H54 (cell line): ENCODE measurements around the gene AP4M1.
A peak's percentile ranks its signal among the peaks of the same experiment; 100 is the strongest.

Experiments used
- DNase-seq: peaks from one replicate; pipeline ENCODE4 v3.0.0; 2011; ENCODE audit warnings: low spot score, mixed read lengths; ENCODE audit not compliant: insufficient read length
- FAIRE-seq: peaks from 3 replicates; lab custom pipeline; 2011; peaks lifted over from hg19 to GRCh38; lab: Jason Lieb, UNC
- POLR2A ChIP-seq: IDR thresholded peaks from 2 replicates; pipeline ENCODE4 v1.6.1; 2011; ENCODE audit warnings: low read depth, mild to moderate bottlenecking, low read length

The AP4M1 gene

GRCh38 chr7:100107125-100107737 is 5.8 kb downstream of the AP4M1 start:
- DNase-seq = no peak
- no peak for TF ChIP-seq POLR2A
- FAIRE-seq = no peak

- FAIRE-seq (no peak), DNase-seq (no peak)
- TF ChIP-seq POLR2A = no peak
These were observed 6.4 kb downstream of the AP4M1 start for GRCh38 chr7:100107890-100108289.

GRCh38 chr7:100109521-100110163 is 8.2 kb downstream of the AP4M1 start:
- FAIRE-seq (no peak), DNase-seq (no peak)
- TF ChIP-seq POLR2A = no peak

- TF ChIP-seq POLR2A = no peak
- no peak for FAIRE-seq
- no peak for DNase-seq
These were observed 9.7 kb downstream of the AP4M1 start for GRCh38 chr7:100111156-100111555.

GRCh38 chr7:100111914-100112313 is 10.5 kb downstream of the AP4M1 start:
- FAIRE-seq (no peak), DNase-seq (no peak)
- TF ChIP-seq POLR2A = no peak

- FAIRE-seq (no peak), DNase-seq (no peak)
- no peak for TF ChIP-seq POLR2A
These were observed 13.6 kb downstream of the AP4M1 start for GRCh38 chr7:100115026-100115425.

- no peak for TF ChIP-seq POLR2A
- DNase-seq (no peak), FAIRE-seq (no peak)
These were observed 17.1 kb downstream of the AP4M1 start for GRCh38 chr7:100118388-100119071.

- peak; percentile 89 for TF ChIP-seq POLR2A
- FAIRE-seq = no peak
- DNase-seq = peak; percentile 93
These were observed 17.9 kb downstream of the AP4M1 start, which contains the start of the genes CNPY4 and TAF6 for GRCh38 chr7:100119072-100119969. Gene CNPY4 (plus strand): TSS chr7:100119634. CDS start chr7:100119745, 111 bp downstream. Gene TAF6 (minus strand): TSS chr7:100119358. CDS start chr7:100114209, 5,149 bp downstream.

- peak; percentile 77 for DNase-seq
- no peak for FAIRE-seq
- TF ChIP-seq POLR2A = no peak
These were observed 18.7 kb downstream of the AP4M1 start for GRCh38 chr7:100119970-100120732.

- no peak for TF ChIP-seq POLR2A
- no peak for FAIRE-seq
- DNase-seq = no peak
These were observed 19.2 kb downstream of the AP4M1 start for GRCh38 chr7:100120733-100121036.

- TF ChIP-seq POLR2A = no peak
- FAIRE-seq = no peak
- DNase-seq = no peak
These were observed 20.6 kb downstream of the AP4M1 start for GRCh38 chr7:100122067-100122466.

- DNase-seq (no peak), FAIRE-seq (no peak)
- TF ChIP-seq POLR2A = no peak
These were observed 21.1 kb downstream of the AP4M1 start for GRCh38 chr7:100122568-100122967.

GRCh38 chr7:100124301-100125230 is 23.1 kb downstream of the AP4M1 start:
- FAIRE-seq (no peak), DNase-seq (no peak)
- TF ChIP-seq POLR2A = no peak
